LNCaP clone FGC (cell line): ENCODE results near the gene PHC2.
"Not testable (repeated sequence)": the region's sequence is repeated elsewhere in the genome, so short reads cannot be mapped to it uniquely, and the experiment has no call there.

Source experiments
- DNase-seq: peaks from one replicate; pipeline ENCODE4 v3.0.0-alpha.2; 2011; ENCODE audit warnings: low read depth
- H3K4me3 ChIP-seq: 2 replicates; pipeline ENCODE4 v1.5.1; 2011; ENCODE audit warnings: mild to moderate bottlenecking, low read depth, low read length, control low read depth
- CTCF ChIP-seq: IDR thresholded peaks from 2 replicates; pipeline ENCODE4 v1.5.1; 2012; ENCODE audit warnings: mild to moderate bottlenecking; ENCODE audit not compliant: control insufficient read depth, insufficient read depth; ENCODE audit errors: extremely low read depth

Gene PHC2

GRCh38 chr1:33312413-33312749 is 118.5 kb downstream of the PHC2 start:
- no peak for DNase-seq
- no peak overlapping the region for H3K4me3 ChIP-seq
- no peak for TF ChIP-seq CTCF

GRCh38 chr1:33311706-33312412 is 119.0 kb downstream of the PHC2 start:
- no peak for DNase-seq
- no peak for TF ChIP-seq CTCF
- no peak overlapping the region for H3K4me3 ChIP-seq

- H3K4me3 ChIP-seq, result no peak overlapping the region
- DNase-seq, result no peak
- no peak for TF ChIP-seq CTCF
These were observed 120.2 kb downstream of the PHC2 start for GRCh38 chr1:33310702-33311101.

- H3K4me3 ChIP-seq, DNase-seq: not testable (repeated sequence)
These were observed 121.5 kb downstream of the PHC2 start for GRCh38 chr1:33309351-33309750.

- no peak for TF ChIP-seq CTCF
- no peak for DNase-seq
- no peak overlapping the region for H3K4me3 ChIP-seq
These were observed 123.4 kb downstream of the PHC2 start for GRCh38 chr1:33307494-33307864.

- no peak overlapping the region for H3K4me3 ChIP-seq
- DNase-seq, result no peak
- TF ChIP-seq CTCF, result no peak
These were observed 124.0 kb downstream of the PHC2 start for GRCh38 chr1:33306653-33307493.

- H3K4me3 ChIP-seq, result no peak overlapping the region
- no peak for DNase-seq
- TF ChIP-seq CTCF, result no peak
These were observed 124.9 kb downstream of the PHC2 start for GRCh38 chr1:33305816-33306652.
